HL-60 (cell line): Measurements from ENCODE around the gene ZNF618.

Source experiments
- DNase-seq, 2 experiments: peaks; one replicate each; pipeline ENCODE4 v3.0.0-alpha.2; 2010 to 2020; ENCODE audit warnings: low read depth in 1 of 2, low spot score in 1 of 2
- H3K27ac ChIP-seq: fragments of 250-450 bp; sonication (Bioruptor Pico); replicated peaks from 2 replicates; pipeline ENCODE4 v1.5.1; 2020; ENCODE audit warnings: mild to moderate bottlenecking, moderate library complexity
- H3K27me3 ChIP-seq: fragments of 250-450 bp; sonication (Bioruptor Pico); 2 replicates; pipeline ENCODE4 v1.5.1; 2021; ENCODE audit warnings: mild to moderate bottlenecking, moderate library complexity; ENCODE audit not compliant: insufficient read depth, poor library complexity, severe bottlenecking
- H3K4me3 ChIP-seq: replicated peaks from 2 replicates; pipeline ENCODE4 v1.5.1; 2011; ENCODE audit warnings: mild to moderate bottlenecking, control low read depth, low read length; ENCODE audit not compliant: insufficient read depth
- CTCF ChIP-seq: IDR thresholded peaks from one replicate; pipeline ENCODE4 v1.5.1; 2011; ENCODE audit warnings: low read length, control low read depth, inconsistent platforms; ENCODE audit not compliant: insufficient read depth
- GABPA ChIP-seq: IDR thresholded peaks from 2 replicates; pipeline ENCODE4 v1.6.1; 2012; ENCODE audit warnings: low read depth
- POLR2AphosphoS5 ChIP-seq: IDR thresholded peaks from 2 replicates; pipeline ENCODE4 v1.6.1; 2012; ENCODE audit warnings: low read depth
- REST ChIP-seq: IDR thresholded peaks from 2 replicates; pipeline ENCODE4 v1.6.1; 2012; ENCODE audit warnings: low read depth; ENCODE audit not compliant: insufficient replicate concordance
- SPI1 ChIP-seq: IDR thresholded peaks from 2 replicates; pipeline ENCODE4 v1.6.1; 2012; ENCODE audit warnings: low read depth, mild to moderate bottlenecking, borderline replicate concordance

The ZNF618 gene

GRCh38 chr9:114055061-114055460 lies 179.0 kb downstream of the ZNF618 start:
- TF ChIP-seq SPI1 = no peak
- no peak for TF ChIP-seq POLR2AphosphoS5
- TF ChIP-seq REST = no peak
- TF ChIP-seq GABPA = no peak
- TF ChIP-seq CTCF = no peak
- Histone ChIP-seq H3K27ac (no peak overlapping the region), H3K27me3 (no peaks in the 10 kb centered on the region), H3K4me3 (no peak overlapping the region)
- DNase-seq = no peak

GRCh38 chr9:114055894-114056293 lies 179.8 kb downstream of the ZNF618 start:
- no peak overlapping the region for H3K4me3 ChIP-seq
- no peak for TF ChIP-seq REST
- no peak for TF ChIP-seq GABPA
- TF ChIP-seq CTCF = no peak
- TF ChIP-seq POLR2AphosphoS5 = no peak
- TF ChIP-seq SPI1 = no peak
- DNase-seq = no peak
- no peaks in the 10 kb centered on the region for H3K27me3 ChIP-seq
- H3K27ac ChIP-seq = no peak overlapping the region

- H3K27ac ChIP-seq = no peak overlapping the region
- TF ChIP-seq SPI1 (no peak), REST (no peak), CTCF (no peak), POLR2AphosphoS5 (no peak), GABPA (no peak)
- no peaks in the 10 kb centered on the region for H3K27me3 ChIP-seq
- no peak overlapping the region for H3K4me3 ChIP-seq
- DNase-seq = no peak
Measured at GRCh38 chr9:114056527-114056926, 180.4 kb downstream of the ZNF618 start.
